Measurements from ENCODE around the gene NUBPL.
A peak's percentile ranks its signal among the peaks of the same experiment; 100 is the strongest.

Gene NUBPL, protein sequence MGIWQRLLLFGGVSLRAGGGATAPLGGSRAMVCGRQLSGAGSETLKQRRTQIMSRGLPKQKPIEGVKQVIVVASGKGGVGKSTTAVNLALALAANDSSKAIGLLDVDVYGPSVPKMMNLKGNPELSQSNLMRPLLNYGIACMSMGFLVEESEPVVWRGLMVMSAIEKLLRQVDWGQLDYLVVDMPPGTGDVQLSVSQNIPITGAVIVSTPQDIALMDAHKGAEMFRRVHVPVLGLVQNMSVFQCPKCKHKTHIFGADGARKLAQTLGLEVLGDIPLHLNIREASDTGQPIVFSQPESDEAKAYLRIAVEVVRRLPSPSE

DNA sequence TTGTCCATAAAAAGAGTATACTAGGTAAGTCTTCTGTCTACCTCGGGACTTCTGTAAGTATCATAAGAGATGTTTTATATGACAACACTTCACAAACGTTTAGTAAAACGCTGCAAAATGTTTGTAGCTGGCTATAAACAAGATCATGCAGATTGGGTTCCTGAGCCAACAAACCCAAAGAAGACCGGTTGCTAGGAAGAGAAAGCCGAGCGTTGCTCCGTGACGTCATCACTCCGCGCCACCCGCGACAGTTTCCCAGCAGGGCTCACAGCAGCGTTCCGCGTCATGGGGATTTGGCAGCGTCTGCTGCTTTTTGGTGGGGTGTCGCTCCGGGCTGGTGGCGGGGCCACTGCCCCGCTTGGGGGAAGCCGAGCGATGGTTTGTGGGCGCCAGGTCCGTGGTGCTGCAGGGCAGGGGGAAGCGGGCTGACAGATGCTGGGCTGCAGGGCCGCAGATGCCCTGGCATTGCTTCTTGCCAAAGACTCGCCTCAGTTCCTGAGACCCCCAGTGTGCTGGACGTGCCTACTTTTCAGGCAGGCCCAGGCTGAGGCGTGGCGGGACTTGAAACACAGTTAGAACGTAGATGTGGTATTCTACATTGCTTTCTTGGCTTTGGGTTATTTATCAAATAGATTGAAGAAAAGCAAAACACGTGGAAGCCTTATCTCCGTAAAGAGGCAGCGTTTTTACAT lies at the start of gene NUBPL:
TSS of gene NUBPL (plus strand) at position 250 of the 692 bp plus-strand sequence. CDS start at position 286, 36 bp downstream.
- peaks cover 19% of the 10 kb centered on the region for H3K36me3 Mint-ChIP-seq
- peaks cover 21% of the 10 kb centered on the region for H3K4me1 Mint-ChIP-seq
- peak; percentile 98 to 99 for DNase-seq (ENCODE audit: low spot score in 2 of 2)
- peak within 1 kb of the TSS; percentile 92 for H3K4me3 Mint-ChIP-seq
- H3K9me3 Mint-ChIP-seq = peaks cover 5% of the 10 kb centered on the region
- peak within 1 kb of the TSS; percentile 99 for H3K27ac Mint-ChIP-seq
- ATAC-seq = peak; percentile 98

DNA sequence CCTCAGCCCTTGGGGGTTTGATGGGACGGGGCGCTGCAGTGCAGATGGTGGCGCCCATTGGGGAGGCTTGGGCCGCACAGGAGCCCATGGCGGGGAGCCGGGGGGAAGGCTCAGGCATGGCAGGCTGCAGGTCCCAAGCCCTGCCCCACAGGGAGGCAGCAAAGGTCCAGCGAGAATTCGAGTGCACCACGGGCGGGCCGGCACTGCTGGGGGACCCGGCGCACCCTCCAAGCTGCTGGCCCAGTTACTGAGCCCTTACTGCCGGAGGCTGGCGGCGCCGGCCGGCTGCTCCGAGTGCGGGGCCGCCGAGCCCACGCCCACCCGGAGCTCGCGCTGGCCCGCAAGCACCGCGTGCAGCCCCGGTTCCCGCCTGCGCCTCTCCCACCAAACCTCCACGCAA lies 34.1 kb upstream of the NUBPL start:
- DNase-seq (ENCODE audit: low spot score in 2 of 2) (no peak), ATAC-seq (no peak)
- no peaks in the 10 kb centered on the region for H3K4me1 Mint-ChIP-seq
- no peaks in the 10 kb centered on the region for H3K36me3 Mint-ChIP-seq
- no peaks in the 10 kb centered on the region for H3K9me3 Mint-ChIP-seq
- H3K4me3 Mint-ChIP-seq = no peak overlapping the region
- no peak overlapping the region for H3K27ac Mint-ChIP-seq

DNA sequence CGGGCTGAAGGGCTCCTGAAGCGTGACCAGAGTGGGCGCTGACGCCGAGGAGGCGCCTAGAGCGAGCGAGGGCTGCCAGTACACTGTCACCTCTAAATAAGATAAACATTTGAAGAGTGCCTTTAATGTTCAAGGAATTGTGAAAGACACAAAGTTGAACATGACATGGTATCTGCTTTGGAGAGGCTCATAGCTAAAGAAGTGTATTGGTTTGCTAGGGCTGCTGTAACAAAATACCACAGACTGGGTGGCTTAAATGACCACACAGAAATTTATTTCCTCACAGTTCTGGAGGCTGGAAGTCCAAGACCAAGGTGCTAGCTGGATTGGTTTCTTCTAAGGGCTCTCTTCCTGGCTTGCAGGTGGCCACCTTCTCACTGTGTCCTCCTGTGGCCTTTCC lies 33.7 kb upstream of the NUBPL start:
- ATAC-seq (no peak), DNase-seq (ENCODE audit: low spot score in 2 of 2) (no peak)
- H3K27ac Mint-ChIP-seq = no peak overlapping the region
- no peaks in the 10 kb centered on the region for H3K4me1 Mint-ChIP-seq
- H3K4me3 Mint-ChIP-seq = no peak overlapping the region
- H3K36me3 Mint-ChIP-seq = no peaks in the 10 kb centered on the region
- H3K9me3 Mint-ChIP-seq = no peaks in the 10 kb centered on the region

DNA sequence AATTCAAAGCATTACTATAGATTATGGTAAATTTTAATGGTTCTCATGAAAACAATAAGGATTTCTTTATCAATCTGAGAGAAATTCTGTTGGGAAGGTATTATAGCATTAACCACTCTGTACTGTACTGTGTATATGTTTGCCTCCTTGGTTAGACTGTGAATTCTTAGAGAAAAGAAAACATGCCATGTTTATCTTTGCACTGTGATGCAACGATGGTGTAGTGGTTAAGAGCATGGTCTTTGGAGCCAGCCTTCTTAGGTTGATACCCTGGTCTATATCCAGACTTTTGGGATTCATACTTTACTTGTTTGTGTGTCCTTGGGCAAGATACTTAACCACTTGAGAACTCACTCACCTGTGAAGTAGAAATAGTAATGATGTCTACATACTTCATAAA lies 32.2 kb upstream of the NUBPL start:
- DNase-seq (ENCODE audit: low spot score in 2 of 2) (no peak), ATAC-seq (no peak)
- no peaks in the 10 kb centered on the region for H3K4me1 Mint-ChIP-seq
- H3K27ac Mint-ChIP-seq = no peak overlapping the region
- no peaks in the 10 kb centered on the region for H3K9me3 Mint-ChIP-seq
- H3K4me3 Mint-ChIP-seq = no peak overlapping the region
- no peaks in the 10 kb centered on the region for H3K36me3 Mint-ChIP-seq

DNA sequence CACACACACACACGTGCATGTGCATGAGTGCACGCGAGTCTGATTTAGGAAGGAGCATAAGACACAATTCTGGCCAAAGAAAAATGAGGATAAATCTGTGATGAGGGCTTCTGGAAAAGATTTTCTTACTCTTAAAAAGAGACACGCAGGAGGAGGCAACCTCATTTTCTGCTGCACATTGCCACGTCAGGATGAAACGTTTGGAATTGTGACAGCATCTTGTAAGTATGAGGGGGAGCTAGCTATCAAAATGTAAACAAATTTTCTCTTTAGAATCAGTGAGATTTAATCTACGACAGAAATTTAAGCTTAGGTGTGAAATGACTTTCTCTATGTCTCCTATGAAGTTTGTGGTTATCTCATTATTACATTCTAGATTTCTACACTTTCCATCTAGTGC lies 31.1 kb upstream of the NUBPL start:
- Mint-ChIP-seq H3K27ac (no peak overlapping the region), H3K36me3 (no peaks in the 10 kb centered on the region), H3K9me3 (no peaks in the 10 kb centered on the region), H3K4me3 (no peak overlapping the region), H3K4me1 (no peaks in the 10 kb centered on the region)
- no peak for ATAC-seq
- DNase-seq (ENCODE audit: low spot score in 2 of 2) = no peak

DNA sequence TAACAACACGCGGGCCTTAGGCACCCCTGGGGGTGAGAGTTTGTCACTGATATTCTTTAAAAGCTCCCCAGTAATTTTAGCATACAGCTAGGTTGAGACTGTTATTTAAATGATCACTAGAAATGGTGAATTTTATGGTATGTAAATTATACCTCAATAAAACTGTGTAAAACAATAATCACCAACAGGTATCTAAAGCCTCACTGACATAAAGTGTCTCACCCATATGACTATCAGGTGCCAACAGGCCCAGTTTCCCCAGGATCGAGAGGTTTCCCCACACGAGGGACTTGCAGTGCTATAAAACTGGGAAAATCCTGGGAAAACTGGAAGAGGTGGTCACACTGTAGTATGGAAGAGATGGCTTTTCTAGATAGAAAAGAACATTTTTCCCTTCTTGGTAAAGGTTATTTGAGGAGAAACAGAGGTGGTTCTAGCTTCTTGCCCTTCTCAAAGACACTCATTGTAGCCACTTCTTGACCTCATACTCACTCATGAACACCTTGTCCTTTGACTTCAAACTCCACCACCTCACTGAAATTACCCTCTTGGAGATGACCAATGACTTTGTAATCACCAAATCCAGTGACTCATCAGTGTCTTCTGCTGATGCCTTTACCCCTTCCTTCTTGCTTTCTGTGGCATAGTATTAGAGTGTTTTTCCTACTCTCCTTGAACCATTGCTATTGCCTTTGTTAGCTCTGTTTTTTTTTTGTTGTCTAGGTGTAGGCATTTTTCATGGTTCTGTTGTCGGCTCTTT lies 24.8 kb upstream of the NUBPL start:
- Mint-ChIP-seq H3K4me1 (no peaks in the 10 kb centered on the region), H3K27ac (no peak overlapping the region), H3K36me3 (no peaks in the 10 kb centered on the region), H3K4me3 (no peak overlapping the region), H3K9me3 (no peaks in the 10 kb centered on the region)
- no peak for DNase-seq (ENCODE audit: low spot score in 2 of 2)
- ATAC-seq = peak; percentile 60

DNA sequence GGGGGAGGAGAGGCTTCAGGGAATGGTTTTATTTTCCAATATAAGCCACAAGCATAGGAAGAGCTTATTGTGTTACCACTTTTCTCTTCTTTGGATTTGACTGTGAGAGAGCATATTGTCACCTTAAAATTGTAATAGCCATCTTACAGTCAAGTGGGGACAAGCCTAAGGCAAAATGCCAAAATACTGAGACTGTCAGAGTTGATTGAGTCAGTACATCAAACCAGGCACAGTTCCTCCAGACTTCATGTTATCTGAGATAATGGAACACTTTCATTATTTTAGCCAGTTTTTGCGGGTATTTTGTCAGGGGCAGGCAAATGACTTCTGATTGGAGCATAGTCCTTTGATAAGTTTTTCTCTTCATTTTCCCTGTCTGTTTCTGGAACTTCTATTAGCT lies 19.5 kb upstream of the NUBPL start:
- H3K36me3 Mint-ChIP-seq = no peaks in the 10 kb centered on the region

DNA sequence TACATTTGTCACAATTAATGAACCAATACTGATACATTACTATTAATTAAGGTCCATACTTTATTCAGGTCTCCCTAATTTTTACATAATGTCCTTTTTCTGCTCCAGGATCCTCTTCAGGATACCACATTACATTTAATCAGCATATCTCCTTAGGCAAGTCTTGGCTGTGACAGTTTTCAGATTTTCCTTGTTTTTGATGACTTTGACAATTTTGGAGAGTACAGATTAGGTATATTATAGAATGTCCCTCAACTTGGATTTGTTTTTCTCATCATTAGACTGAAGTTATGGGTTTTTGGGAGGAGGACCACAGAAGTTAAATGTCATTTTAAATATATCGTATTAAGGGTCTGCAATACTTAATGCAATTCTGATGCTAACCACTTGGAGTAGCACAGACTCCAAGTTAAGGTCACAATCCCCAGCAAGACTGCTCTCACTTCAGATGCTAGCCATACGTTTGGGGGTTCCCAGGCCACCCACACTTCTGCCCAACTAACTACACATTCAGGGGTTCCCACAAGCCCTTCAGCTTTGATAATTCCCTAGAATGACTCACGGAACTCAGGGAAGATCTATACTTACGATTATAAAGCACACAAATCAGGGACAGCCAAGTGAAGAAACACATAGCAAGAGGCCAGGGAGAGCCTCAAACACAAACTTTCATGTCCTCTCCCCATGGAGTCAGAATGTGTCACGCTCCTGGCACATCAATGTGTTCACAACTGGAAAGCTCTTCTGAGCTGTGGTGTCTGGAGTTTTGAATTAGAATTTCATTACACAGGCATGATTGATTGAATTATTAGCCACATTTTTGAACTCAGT lies 17.0 kb upstream of the NUBPL start:
- ATAC-seq = no peak
- Mint-ChIP-seq H3K27ac (no peak overlapping the region), H3K4me1 (no peaks in the 10 kb centered on the region), H3K4me3 (no peak overlapping the region), H3K9me3 (no peaks in the 10 kb centered on the region), H3K36me3 (no peaks in the 10 kb centered on the region)
- DNase-seq (ENCODE audit: low spot score in 2 of 2) = no peak

More for the DNA sequence above, 19.5 kb upstream of the NUBPL start:
- Mint-ChIP-seq H3K4me3 (no peak overlapping the region), H3K27ac (no peak overlapping the region), H3K9me3 (no peaks in the 10 kb centered on the region), H3K4me1 (no peaks in the 10 kb centered on the region)
- ATAC-seq = no peak
- no peak for DNase-seq (ENCODE audit: low spot score in 2 of 2)

DNA sequence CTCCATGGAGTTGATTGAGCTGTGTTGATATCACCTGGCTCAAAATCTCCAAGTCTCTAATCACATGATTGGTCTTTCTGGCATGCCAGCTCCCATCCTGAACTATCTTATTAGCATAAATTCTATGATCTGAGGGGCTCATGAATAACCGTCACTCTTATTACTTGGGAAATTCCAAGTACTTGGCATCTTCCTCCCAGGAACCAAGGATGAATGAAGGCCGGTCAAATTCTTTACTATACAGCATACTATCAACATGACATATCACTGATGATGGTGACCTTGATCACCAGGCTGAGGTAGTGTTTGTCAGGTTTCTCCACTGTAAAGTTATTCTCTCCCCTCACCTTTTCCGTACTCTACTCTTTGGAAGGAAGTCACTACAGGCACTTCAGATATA lies 16.4 kb upstream of the NUBPL start:
- no peak overlapping the region for H3K27ac Mint-ChIP-seq
- H3K4me1 Mint-ChIP-seq = no peaks in the 10 kb centered on the region
- no peak overlapping the region for H3K4me3 Mint-ChIP-seq
- DNase-seq (ENCODE audit: low spot score in 2 of 2) = no peak
- no peaks in the 10 kb centered on the region for H3K36me3 Mint-ChIP-seq
- no peak for ATAC-seq
- no peaks in the 10 kb centered on the region for H3K9me3 Mint-ChIP-seq

DNA sequence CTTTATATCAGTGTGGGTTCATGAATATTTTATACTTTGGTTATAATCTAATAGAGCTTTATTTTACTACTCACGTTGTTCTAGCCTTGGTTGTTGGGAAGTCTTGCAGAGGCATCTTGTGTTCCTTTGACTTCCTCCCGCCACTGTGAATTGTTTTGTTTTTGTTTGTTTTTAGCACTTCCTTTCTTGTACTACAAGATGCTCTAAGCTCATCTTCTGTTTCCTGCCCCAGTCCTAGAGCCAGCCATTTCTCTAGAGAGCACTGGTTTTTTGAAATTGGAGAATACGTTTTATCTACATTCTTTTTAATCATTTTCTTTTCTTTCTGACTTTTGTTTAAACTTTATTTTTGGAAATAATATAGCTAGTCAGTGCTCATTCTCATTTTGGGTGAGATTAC lies 15.9 kb upstream of the NUBPL start:
- no peaks in the 10 kb centered on the region for H3K4me1 Mint-ChIP-seq
- H3K36me3 Mint-ChIP-seq = no peaks in the 10 kb centered on the region
- H3K9me3 Mint-ChIP-seq = no peaks in the 10 kb centered on the region
- no peak overlapping the region for H3K4me3 Mint-ChIP-seq
- H3K27ac Mint-ChIP-seq = no peak overlapping the region
- DNase-seq (ENCODE audit: low spot score in 2 of 2) (no peak), ATAC-seq (no peak)

DNA sequence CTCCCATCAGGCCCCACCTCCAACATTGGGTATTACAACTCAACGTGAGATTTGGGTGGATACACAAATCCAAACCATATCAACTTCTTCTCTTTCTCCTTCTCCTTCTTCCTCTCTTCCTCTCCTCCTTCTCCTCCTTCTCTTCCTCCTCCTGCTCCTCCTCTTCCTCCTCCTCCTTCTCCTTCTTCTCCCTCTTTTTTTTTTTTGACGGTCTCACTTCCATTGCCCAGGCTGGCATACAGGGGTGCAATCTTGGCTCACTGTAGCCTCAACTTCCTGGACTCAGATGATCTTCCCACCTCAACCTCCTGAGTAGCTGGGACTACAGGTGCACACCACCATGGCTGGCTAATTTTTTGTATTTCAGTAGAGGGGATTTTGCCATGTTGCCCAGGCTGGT lies 11.4 kb upstream of the NUBPL start:
- Mint-ChIP-seq H3K36me3 (no peaks in the 10 kb centered on the region), H3K4me3 (no peak overlapping the region), H3K4me1 (no peaks in the 10 kb centered on the region), H3K27ac (no peak overlapping the region), H3K9me3 (no peaks in the 10 kb centered on the region)
- ATAC-seq = no peak
- no peak for DNase-seq (ENCODE audit: low spot score in 2 of 2)

DNA sequence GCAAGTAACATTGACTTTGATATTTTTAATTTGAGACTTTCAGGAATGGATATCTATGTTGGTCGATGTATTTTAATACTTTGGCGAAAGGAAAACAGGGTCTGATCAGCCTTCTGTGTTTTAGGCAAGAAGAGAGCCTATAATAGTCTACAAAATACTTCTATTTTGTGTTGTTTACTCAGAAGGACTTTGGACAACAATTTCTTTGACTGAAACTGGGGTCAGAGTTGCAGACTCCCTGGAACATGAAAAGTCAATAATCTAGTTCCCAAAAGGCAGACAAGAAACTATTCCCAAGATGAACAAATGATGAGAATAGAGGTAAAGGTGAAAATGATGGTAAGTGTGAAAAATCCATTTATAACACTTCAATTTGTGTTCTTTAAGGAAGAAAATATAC lies 10.6 kb upstream of the NUBPL start:
- Mint-ChIP-seq H3K4me1 (no peaks in the 10 kb centered on the region), H3K9me3 (no peaks in the 10 kb centered on the region), H3K27ac (no peak overlapping the region), H3K36me3 (no peaks in the 10 kb centered on the region), H3K4me3 (no peak overlapping the region)
- no peak for ATAC-seq
- no peak for DNase-seq (ENCODE audit: low spot score in 2 of 2)

DNA sequence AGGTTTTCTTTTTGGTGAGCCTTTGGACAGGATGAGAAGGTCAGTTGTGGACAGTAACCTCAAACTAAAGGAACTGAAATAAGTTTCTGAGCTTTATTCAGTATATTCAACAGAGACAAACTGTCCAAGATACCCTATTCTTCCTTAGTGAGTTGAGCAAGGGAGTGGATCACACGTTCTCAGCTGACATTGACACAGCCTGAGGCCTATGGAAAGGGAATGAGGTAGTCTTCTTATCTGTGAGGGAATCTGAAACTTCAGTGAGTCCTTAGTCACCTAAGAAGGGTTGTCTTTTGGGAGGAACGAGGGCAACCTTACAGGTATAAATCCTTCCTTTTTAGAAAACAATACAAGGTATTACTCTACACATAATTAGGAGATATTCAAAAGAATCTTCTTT lies 5.0 kb upstream of the NUBPL start:
- no peak for ATAC-seq
- Mint-ChIP-seq H3K27ac (no peak overlapping the region), H3K9me3 (peaks cover 5% of the 10 kb centered on the region), H3K4me1 (peaks cover 13% of the 10 kb centered on the region), H3K36me3 (peaks cover 8% of the 10 kb centered on the region), H3K4me3 (no peak overlapping the region)
- no peak for DNase-seq (ENCODE audit: low spot score in 2 of 2)

DNA sequence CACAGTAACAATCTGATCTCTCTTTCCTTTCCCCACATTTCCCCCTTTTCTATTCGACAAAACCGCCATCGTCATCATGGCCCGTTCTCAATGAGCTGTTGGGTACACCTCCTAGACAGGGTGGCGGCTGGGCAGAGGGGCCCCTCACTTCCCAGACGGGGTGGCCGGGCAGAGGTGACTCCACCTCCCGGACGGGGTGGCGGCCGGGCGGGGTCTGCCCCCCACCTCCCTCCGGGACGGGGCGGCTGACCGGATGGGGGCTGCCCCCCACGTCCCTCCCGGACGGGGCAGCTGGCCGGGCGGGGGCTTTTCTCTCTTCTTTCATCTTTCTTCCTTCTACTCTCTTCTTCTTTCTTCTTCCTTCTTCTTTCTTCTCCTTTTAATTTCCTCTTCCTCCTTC lies 1.3 kb upstream of the NUBPL start:
- Mint-ChIP-seq H3K27ac (peak overlapping the region; percentile 99), H3K4me3 (no peak overlapping the region), H3K4me1 (peaks cover 21% of the 10 kb centered on the region), H3K9me3 (peaks cover 5% of the 10 kb centered on the region), H3K36me3 (peaks cover 19% of the 10 kb centered on the region)
- DNase-seq (ENCODE audit: low spot score in 2 of 2) (no peak), ATAC-seq (no peak)

DNA sequence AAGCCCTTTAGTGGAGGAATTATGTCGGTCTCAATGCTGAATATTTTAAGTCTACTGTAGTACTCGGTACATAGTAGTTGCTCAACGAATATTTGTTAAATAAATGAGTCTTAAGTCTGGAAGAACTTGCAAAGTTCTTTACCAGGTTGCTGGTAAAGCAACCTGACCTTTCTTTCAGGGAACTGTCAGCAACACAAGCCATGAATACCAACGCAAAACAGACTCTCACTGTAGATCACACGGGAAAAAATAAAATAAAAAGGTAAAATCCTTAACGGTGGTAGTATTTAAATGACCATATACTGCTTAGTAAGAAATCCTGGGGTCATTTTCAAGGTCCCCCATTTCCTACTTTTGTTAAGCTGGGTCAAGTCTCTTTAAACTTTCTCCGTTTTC lies 447 bp upstream of the NUBPL start:
- Mint-ChIP-seq H3K4me3 (peak overlapping the region; percentile 92), H3K27ac (peak overlapping the region; percentile 99), H3K4me1 (peaks cover 21% of the 10 kb centered on the region), H3K36me3 (peaks cover 19% of the 10 kb centered on the region), H3K9me3 (peaks cover 5% of the 10 kb centered on the region)
- ATAC-seq = no peak
- DNase-seq (ENCODE audit: low spot score in 2 of 2) = no peak
